Progenitor cell of endocrine pancreas (in vitro differentiated cells): ENCODE results near the gene WAC. TPM values are rescaled to one million over a fixed set of nuclear protein-coding genes. Genes with fewer than 3 reads are reported as not detected.

Experiments used
- DNase-seq: peaks from one replicate; pipeline ENCODE4 v3.0.0; 2021; ENCODE audit warnings: low spot score; ENCODE audit not compliant: unreplicated experiment
- H3K27ac Mint-ChIP-seq: 2 replicates; pipeline ENCODE4 v1.8.0; 2021; ENCODE audit warnings: mild to moderate bottlenecking, moderate library complexity, mixed read lengths
- H3K27me3 Mint-ChIP-seq: 2 replicates; pipeline ENCODE4 v1.8.0; 2021; ENCODE audit warnings: mixed read lengths
- H3K36me3 Mint-ChIP-seq: 2 replicates; pipeline ENCODE4 v1.8.0; 2022; ENCODE audit warnings: mixed read lengths; ENCODE audit not compliant: insufficient read depth
- H3K4me1 Mint-ChIP-seq: 2 replicates; pipeline ENCODE4 v1.8.0; 2021; ENCODE audit warnings: low read depth, mixed read lengths
- H3K4me3 Mint-ChIP-seq: 2 replicates; pipeline ENCODE4 v1.8.0; 2021; ENCODE audit warnings: low read depth, mild to moderate bottlenecking, moderate library complexity, mixed read lengths
- H3K9me3 Mint-ChIP-seq: 2 replicates; pipeline ENCODE4 v1.8.0; 2021; ENCODE audit warnings: low read depth, mixed read lengths
- total RNA-seq: library from RNA; stranded (reverse); gene quantifications from 2 replicates; pipeline ENCODE4 v1.2.1, GENCODE V29; 2021
- TF ChIP-seq, protein P1 (sequence below): fragments of 200-600 bp; sonication (generic); IDR thresholded peaks from one replicate; pipeline ENCODE4 v1.5.0; 2021; ENCODE audit warnings: antibody characterized with exemption, mild to moderate bottlenecking; ENCODE audit not compliant: unreplicated experiment

Gene WAC
- total RNA-seq, 1 donor from 2014 or later = 140 TPM

- TF ChIP-seq, protein P1, sequence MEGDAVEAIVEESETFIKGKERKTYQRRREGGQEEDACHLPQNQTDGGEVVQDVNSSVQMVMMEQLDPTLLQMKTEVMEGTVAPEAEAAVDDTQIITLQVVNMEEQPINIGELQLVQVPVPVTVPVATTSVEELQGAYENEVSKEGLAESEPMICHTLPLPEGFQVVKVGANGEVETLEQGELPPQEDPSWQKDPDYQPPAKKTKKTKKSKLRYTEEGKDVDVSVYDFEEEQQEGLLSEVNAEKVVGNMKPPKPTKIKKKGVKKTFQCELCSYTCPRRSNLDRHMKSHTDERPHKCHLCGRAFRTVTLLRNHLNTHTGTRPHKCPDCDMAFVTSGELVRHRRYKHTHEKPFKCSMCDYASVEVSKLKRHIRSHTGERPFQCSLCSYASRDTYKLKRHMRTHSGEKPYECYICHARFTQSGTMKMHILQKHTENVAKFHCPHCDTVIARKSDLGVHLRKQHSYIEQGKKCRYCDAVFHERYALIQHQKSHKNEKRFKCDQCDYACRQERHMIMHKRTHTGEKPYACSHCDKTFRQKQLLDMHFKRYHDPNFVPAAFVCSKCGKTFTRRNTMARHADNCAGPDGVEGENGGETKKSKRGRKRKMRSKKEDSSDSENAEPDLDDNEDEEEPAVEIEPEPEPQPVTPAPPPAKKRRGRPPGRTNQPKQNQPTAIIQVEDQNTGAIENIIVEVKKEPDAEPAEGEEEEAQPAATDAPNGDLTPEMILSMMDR = no peak
- peaks cover 13% of the 10 kb centered on the region for H3K36me3 Mint-ChIP-seq
- DNase-seq = no peak
- H3K27me3 Mint-ChIP-seq = peaks cover 4% of the 10 kb centered on the region
- H3K4me1 Mint-ChIP-seq = no peaks in the 10 kb centered on the region
- no peak overlapping the region for H3K4me3 Mint-ChIP-seq
- no peaks in the 10 kb centered on the region for H3K9me3 Mint-ChIP-seq
- peak overlapping the region; percentile 17 for H3K27ac Mint-ChIP-seq
Observed at GRCh38 chr10:28623483-28623882, 90.6 kb downstream of the WAC start.

DNA sequence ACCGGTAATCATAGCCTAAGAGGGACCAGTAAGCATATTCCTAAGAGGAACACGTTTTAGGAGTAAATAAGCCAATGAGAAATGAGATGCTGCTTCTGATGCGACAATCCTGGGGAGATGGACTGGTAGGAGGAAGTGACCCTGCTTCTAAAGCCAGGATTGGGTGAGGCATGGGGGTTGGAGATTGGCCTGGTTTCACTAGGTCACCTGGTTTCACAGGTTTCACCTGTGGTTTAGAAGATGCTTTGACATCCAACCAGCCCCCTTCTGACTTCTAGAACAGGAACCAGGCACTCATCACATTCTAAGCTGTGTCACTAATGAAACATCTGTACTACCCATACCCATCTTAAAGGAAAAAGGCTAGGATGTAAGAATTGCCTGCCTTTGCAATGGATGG is 91.4 kb downstream of the WAC start:
- Mint-ChIP-seq H3K27ac (no peak overlapping the region), H3K36me3 (peaks cover 10% of the 10 kb centered on the region), H3K9me3 (no peaks in the 10 kb centered on the region), H3K27me3 (peaks cover 4% of the 10 kb centered on the region), H3K4me3 (no peak overlapping the region), H3K4me1 (no peaks in the 10 kb centered on the region)
- TF ChIP-seq, protein P1 = no peak
- DNase-seq = no peak

DNA sequence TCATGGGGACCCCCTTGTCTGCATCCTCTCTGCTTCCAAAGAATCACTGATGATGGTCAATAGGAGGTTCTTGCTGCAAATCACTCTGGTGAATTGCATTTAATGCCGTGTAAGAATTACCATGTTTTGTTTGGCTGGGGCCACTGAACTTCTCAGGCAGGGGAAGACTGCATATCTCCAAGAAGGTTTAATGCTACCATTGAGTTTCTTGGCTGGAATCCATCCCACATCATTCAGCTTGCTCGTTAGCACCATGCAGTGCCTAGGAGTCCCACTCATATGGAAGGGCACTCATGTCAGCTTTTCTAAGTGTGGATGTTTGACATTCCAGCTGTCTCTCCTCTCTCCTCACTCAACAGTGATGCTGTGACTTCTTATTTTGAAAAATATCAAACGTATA is 94.2 kb downstream of the WAC start:
- H3K4me1 Mint-ChIP-seq = no peaks in the 10 kb centered on the region
- H3K9me3 Mint-ChIP-seq = no peaks in the 10 kb centered on the region
- H3K4me3 Mint-ChIP-seq = no peak overlapping the region
- DNase-seq = no peak
- peaks cover 4% of the 10 kb centered on the region for H3K27me3 Mint-ChIP-seq
- TF ChIP-seq, protein P1 = no peak
- H3K27ac Mint-ChIP-seq = no peak overlapping the region
- H3K36me3 Mint-ChIP-seq = peaks cover 2% of the 10 kb centered on the region

GRCh38 chr10:28628184-28628893 is 95.4 kb downstream of the WAC start:
- Mint-ChIP-seq H3K4me3 (no peak overlapping the region), H3K36me3 (peaks cover 1% of the 10 kb centered on the region), H3K27me3 (peaks cover 4% of the 10 kb centered on the region), H3K27ac (no peak overlapping the region), H3K4me1 (no peaks in the 10 kb centered on the region), H3K9me3 (no peaks in the 10 kb centered on the region)
- DNase-seq = peak; percentile 76
- TF ChIP-seq, protein P1 = peak; percentile 97

- peaks cover 3% of the 10 kb centered on the region for H3K27me3 Mint-ChIP-seq
- TF ChIP-seq, protein P1 = no peak
- DNase-seq = no peak
- H3K4me1 Mint-ChIP-seq = no peaks in the 10 kb centered on the region
- no peaks in the 10 kb centered on the region for H3K36me3 Mint-ChIP-seq
- H3K27ac Mint-ChIP-seq = no peak overlapping the region
- H3K4me3 Mint-ChIP-seq = no peak overlapping the region
- no peaks in the 10 kb centered on the region for H3K9me3 Mint-ChIP-seq
Observed at GRCh38 chr10:28631896-28632583, 99.1 kb downstream of the WAC start.
